NCI-H1436 (cell line): ENCODE results near the gene CEP68.
"Not testable (repeated sequence)": the region's sequence is repeated elsewhere in the genome, so short reads cannot be mapped to it uniquely, and the experiment has no call there.

Experiments
- DNase-seq: peaks from one replicate; lab custom pipeline; 2025; lab: John Stamatoyannopoulos, UW

CEP68 gene

GRCh38 chr2:65129826-65130663 is 73.8 kb downstream of the CEP68 start, which contains the start of gene RAB1A:
RAB1A (minus strand) TSS chr2:65130106; CDS start chr2:65129915, 191 bp downstream.
- peak; percentile 99 for DNase-seq

GRCh38 chr2:65130664-65131175 is 74.5 kb downstream of the CEP68 start:
- peak; percentile 29 for DNase-seq

GRCh38 chr2:65132930-65133329 is 76.7 kb downstream of the CEP68 start:
- DNase-seq = not testable (repeated sequence)

GRCh38 chr2:65133626-65134025 is 77.4 kb downstream of the CEP68 start:
- DNase-seq = no peak

- DNase-seq = no peak
These were observed 77.9 kb downstream of the CEP68 start for GRCh38 chr2:65134158-65134557.

- no peak for DNase-seq
These were observed 80.0 kb downstream of the CEP68 start for GRCh38 chr2:65136253-65136652.
